SH-SY5Y (cell line): Measurements from ENCODE around the gene M6PR.

ENCODE experiments used
- GATA2 ChIP-seq: IDR thresholded peaks from 2 replicates; pipeline ENCODE4 v1.6.1; 2011; ENCODE audit warnings: mild to moderate bottlenecking, low read depth, low read length
- GATA3 ChIP-seq: IDR thresholded peaks from 2 replicates; pipeline ENCODE4 v1.6.1; 2011; ENCODE audit warnings: low read depth, mild to moderate bottlenecking, low read length, moderate library complexity

DNA sequence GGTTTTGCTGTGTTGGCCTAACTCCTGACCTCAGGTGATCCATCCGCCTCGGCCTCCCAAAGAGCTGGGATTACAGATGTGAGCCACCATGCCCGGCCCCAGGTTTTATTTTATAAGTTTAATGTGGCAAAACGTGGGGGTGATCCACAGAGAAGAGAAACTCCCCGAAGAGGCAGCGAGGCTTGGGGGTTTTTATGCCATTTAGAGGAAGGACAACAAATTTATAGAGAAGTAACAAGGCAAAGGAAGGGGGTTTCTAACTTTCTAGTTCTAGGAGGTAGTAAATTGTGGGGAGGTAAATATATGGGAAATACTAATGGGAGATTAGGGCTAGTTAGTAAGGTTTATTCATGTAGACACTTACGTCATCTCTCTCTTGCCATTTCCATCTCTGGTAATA lies 52.4 kb downstream of the M6PR start:
- TF ChIP-seq GATA3: no peak
- no peak for TF ChIP-seq GATA2
